ENCODE data around the gene GRID2. TPM values are rescaled to one million over a fixed set of nuclear protein-coding genes. Genes with fewer than 3 reads are reported as not detected.

The GRID2 gene
- total and polyA plus RNA-seq, 9 of the 15 experiments (the other 6 are each of a cell fraction or from before 2014, with no cell fraction given), result 0.04 TPM; not detected in 7

DNA sequence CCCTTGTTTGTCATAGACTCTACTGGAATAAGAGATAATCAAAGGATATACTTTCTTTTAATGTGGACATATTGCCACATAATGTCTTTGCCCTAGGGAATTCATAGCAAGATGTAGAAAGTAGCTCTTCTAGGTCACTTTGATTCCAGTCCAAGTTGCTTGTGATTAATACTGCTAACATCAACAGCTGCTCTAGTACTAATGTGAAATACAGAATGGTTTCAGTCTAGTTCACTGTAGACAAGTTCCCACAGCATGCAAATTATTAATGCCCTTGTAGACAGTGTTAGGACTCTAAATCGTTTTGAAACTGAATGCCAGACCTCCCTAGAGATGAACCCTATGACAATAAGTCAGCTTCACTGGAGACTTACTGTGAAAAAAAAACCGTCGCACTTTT is 1030.2 kb downstream of the GRID2 start:
- H3K4me1 ChIP-seq (replicated peaks in 1 of 2; ENCODE audit: control insufficient read depth in 2 of 2, insufficient read depth in 2 of 2, low read length in 2 of 2), result no peaks in the 10 kb centered on the region
- no peaks in the 10 kb centered on the region for H3K9me1 ChIP-seq (ENCODE audit: control insufficient read depth, insufficient read depth, low read length)
- H4K20me1 ChIP-seq (replicated peaks; ENCODE audit: control insufficient read depth, insufficient read depth, low read length), result no peaks in the 10 kb centered on the region
- no peak overlapping the region for H3K27ac ChIP-seq (ENCODE audit: extremely low read depth, low read depth, low read length)
- BruUV-seq (replicated peaks), result no TSS peak
- FAIRE-seq (no peak), ATAC-seq (no peak), DNase-seq (ENCODE audit: extremely low read depth in 1 of 4, low spot score in 3 of 4) (no peak)
- H3K27me3 ChIP-seq (ENCODE audit: control insufficient read depth in 2 of 2, insufficient read depth in 2 of 2, low read length in 2 of 2), result no peaks in the 10 kb centered on the region
- intact Hi-C loops (cut with micrococcal nuclease), result no loop called here
- ChIA-PET CTCF (ENCODE audit: low intra/inter-chr PET ratio) (no interaction called here), POLR2A (no interaction called here)
- H2AFZ ChIP-seq (ENCODE audit: low read depth, low read length), result no peak overlapping the region
- H3K9ac ChIP-seq (ENCODE audit: insufficient read depth in 1 of 2, low read depth in 2 of 2, low read length in 2 of 2), result no peak overlapping the region
- no peaks in the 10 kb centered on the region for H3K36me3 ChIP-seq (ENCODE audit: control insufficient read depth, insufficient read depth, low read length)
- in situ Hi-C loops (cut with MboI), result no loop called here
- no peak overlapping the region for H3K4me2 ChIP-seq (ENCODE audit: insufficient read depth, low read length)
- no peaks in the 10 kb centered on the region for H3K9me3 ChIP-seq (replicated peaks; ENCODE audit: control insufficient read depth, insufficient read depth, low read depth, low read length)
- 0% methylated on average over 3 of the region's 3 CpGs for WGBS (ENCODE audit: insufficient coverage, low coverage, missing lambda C conversion rate)
- no peak for TF ChIP-seq SMARCB1 (IDR thresholded peaks at IDR 0.05; ENCODE audit: insufficient read length, low read depth)
- TF ChIP-seq TSC22D4 (tag; IDR thresholded peaks at IDR 0.05), result no peak
- no peak for TF ChIP-seq ETV1 (tag; conservative IDR thresholded peaks at IDR 0.05; ENCODE audit: low read depth)
- TF ChIP-seq NCOA2 (IDR thresholded peaks at IDR 0.05; ENCODE audit: partially characterized antibody in 2 of 2), result no peak
- no peak for TF ChIP-seq PTBP1 (IDR thresholded peaks at IDR 0.05; ENCODE audit: low read depth, low read length)
- TF ChIP-seq SMAD1 (IDR thresholded peaks at IDR 0.05; ENCODE audit: low read depth, low read length, partially characterized antibody), result no peak
- TF ChIP-seq ZNF551 (CRISPR knock-in tag; IDR thresholded peaks at IDR 0.05), result no peak
- TF ChIP-seq SMARCA5 (IDR thresholded peaks at IDR 0.05), result no peak
- no peak for TF ChIP-seq SREBF2 (CRISPR knock-in tag; IDR thresholded peaks at IDR 0.05)
- no peak overlapping the region for H3K4me3 ChIP-seq
- H3K79me2 ChIP-seq (ENCODE audit: control insufficient read depth, insufficient read depth, low read length), result no peaks in the 10 kb centered on the region
